Mesothelial cell of epicardium (in vitro differentiated cells): ENCODE data around the gene NR1I2. TPM values are rescaled to one million over a fixed set of nuclear protein-coding genes. Genes with fewer than 3 reads are reported as not detected.

Source experiments
- DNase-seq, 2 experiments: peaks; one replicate each; pipeline ENCODE4 v3.0.0; 2021; ENCODE audit warnings: low spot score in 2 of 2; ENCODE audit not compliant: unreplicated experiment in 2 of 2
- H3K27ac Mint-ChIP-seq: 2 replicates; pipeline ENCODE4 v1.8.0; 2021; ENCODE audit warnings: mixed read lengths
- H3K27me3 Mint-ChIP-seq: 2 replicates; pipeline ENCODE4 v1.8.0; 2021; ENCODE audit warnings: low read depth, mixed read lengths
- H3K36me3 Mint-ChIP-seq: 2 replicates; pipeline ENCODE4 v1.8.0; 2021; ENCODE audit warnings: mixed read lengths
- H3K4me1 Mint-ChIP-seq: 2 replicates; pipeline ENCODE4 v1.8.0; 2021; ENCODE audit warnings: mixed read lengths
- H3K4me3 Mint-ChIP-seq: 2 replicates; pipeline ENCODE4 v1.8.0; 2021; ENCODE audit warnings: mild to moderate bottlenecking, moderate library complexity, mixed read lengths
- H3K9me3 Mint-ChIP-seq: 2 replicates; pipeline ENCODE4 v1.8.0; 2021; ENCODE audit warnings: mixed read lengths
- CTCF ChIP-seq: fragments of 200-600 bp; sonication (generic); IDR thresholded peaks from one replicate; pipeline ENCODE4 v1.5.0; 2021; ENCODE audit warnings: antibody characterized with exemption; ENCODE audit not compliant: unreplicated experiment
- total RNA-seq: library from RNA; stranded (reverse); gene quantifications from 3 replicates; pipeline ENCODE4 v1.2.1, GENCODE V29; 2021

NR1I2 gene
- 0.07 to 0.20 TPM (median 0.11 TPM) in 3 replicates for total RNA-seq

- no peak for DNase-seq
- Mint-ChIP-seq H3K27ac (no peak within 1 kb of the TSS), H3K9me3 (peaks cover 7% of the 10 kb centered on the region), H3K36me3 (no peaks in the 10 kb centered on the region), H3K4me3 (no peak within 1 kb of the TSS), H3K4me1 (no peaks in the 10 kb centered on the region), H3K27me3 (no peaks in the 10 kb centered on the region)
- TF ChIP-seq CTCF, result no peak
Observed at GRCh38 chr3:119781330-119782198, at the start of gene NR1I2. Gene NR1I2 (plus strand): TSS chr3:119782101.

- no peak for TF ChIP-seq CTCF
- H3K9me3 Mint-ChIP-seq, result no peaks in the 10 kb centered on the region
- no peak for DNase-seq
- H3K27ac Mint-ChIP-seq, result no peak overlapping the region
- H3K36me3 Mint-ChIP-seq, result peaks cover 6% of the 10 kb centered on the region
- no peaks in the 10 kb centered on the region for H3K27me3 Mint-ChIP-seq
- no peak overlapping the region for H3K4me3 Mint-ChIP-seq
- no peaks in the 10 kb centered on the region for H3K4me1 Mint-ChIP-seq
Observed at GRCh38 chr3:119733812-119734211, 48.1 kb upstream of the NR1I2 start.

GRCh38 chr3:119738741-119739140 is 43.2 kb upstream of the NR1I2 start:
- H3K36me3 Mint-ChIP-seq, result peaks cover 6% of the 10 kb centered on the region

GRCh38 chr3:119741657-119742590 is 40.0 kb upstream of the NR1I2 start:
- Mint-ChIP-seq H3K27me3 (no peaks in the 10 kb centered on the region), H3K9me3 (no peaks in the 10 kb centered on the region), H3K4me1 (no peaks in the 10 kb centered on the region), H3K27ac (no peak overlapping the region), H3K4me3 (no peak overlapping the region), H3K36me3 (peaks cover 6% of the 10 kb centered on the region)
- no peak for TF ChIP-seq CTCF
- no peak for DNase-seq

More at GRCh38 chr3:119738741-119739140, 43.2 kb upstream of the NR1I2 start:
- DNase-seq, result no peak
- Mint-ChIP-seq H3K4me1 (no peaks in the 10 kb centered on the region), H3K27me3 (no peaks in the 10 kb centered on the region), H3K27ac (no peak overlapping the region), H3K9me3 (no peaks in the 10 kb centered on the region), H3K4me3 (no peak overlapping the region)
- no peak for TF ChIP-seq CTCF

GRCh38 chr3:119743921-119744320 is 38.0 kb upstream of the NR1I2 start:
- no peak overlapping the region for H3K4me3 Mint-ChIP-seq
- H3K27ac Mint-ChIP-seq, result no peak overlapping the region
- no peak for TF ChIP-seq CTCF
- H3K9me3 Mint-ChIP-seq, result no peaks in the 10 kb centered on the region
- peaks cover 2% of the 10 kb centered on the region for H3K36me3 Mint-ChIP-seq
- no peaks in the 10 kb centered on the region for H3K4me1 Mint-ChIP-seq
- no peaks in the 10 kb centered on the region for H3K27me3 Mint-ChIP-seq
- DNase-seq, result no peak
